Upper lobe of left lung (tissue), 4 donors: ENCODE results near the gene KCNQ2.

ENCODE experiments used
- POLR2A ChIP-seq, 4 donors: fragments of 450-650 bp; IDR thresholded peaks; one replicate each; pipeline ENCODE4 v1.5.1; 2016 to 2017; ENCODE audit warnings: antibody characterized with exemption in 4 of 4, mild to moderate bottlenecking in 2 of 4
- TF ChIP-seq, protein P1 (sequence below), 6 experiments: fragments of 450-650 bp in 4 of 6; fragments of 200-600 bp in 2 of 6; sonication (generic) in 2 of 6; IDR thresholded peaks; one replicate each; pipeline ENCODE4 v1.5.1; 2016 to 2019; ENCODE audit warnings: antibody characterized with exemption in 6 of 6

DNA sequence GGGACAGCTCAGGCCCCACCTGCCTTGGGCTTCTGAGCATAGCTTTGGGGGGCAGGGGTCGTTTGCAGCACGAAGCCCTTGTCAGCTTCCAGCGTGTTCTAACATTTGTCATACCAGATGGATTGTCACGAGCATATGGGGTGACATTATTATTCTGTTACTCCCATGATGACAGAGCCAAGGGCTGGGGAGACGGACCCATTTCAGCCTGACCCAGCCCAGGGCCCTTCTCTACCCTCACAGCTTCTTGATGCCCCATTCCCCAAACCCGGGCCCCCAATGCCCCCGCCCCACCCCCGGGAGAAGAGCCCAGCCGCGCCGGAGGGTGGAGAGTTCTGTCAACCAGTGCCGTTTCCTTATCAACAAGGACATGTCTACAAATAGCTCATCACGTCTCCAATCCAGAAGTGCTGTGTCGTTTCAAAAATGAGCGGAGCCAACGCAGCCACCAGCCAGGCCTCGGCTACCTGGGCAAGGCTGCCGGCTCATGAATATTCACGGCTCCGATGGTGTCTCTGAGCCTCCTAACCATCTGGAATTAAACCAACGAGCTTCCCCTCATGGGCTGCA is 101.8 kb downstream of the KCNQ2 start:
- no peak for TF ChIP-seq POLR2A (IDR thresholded peaks at IDR 0.05)
- TF ChIP-seq, protein P1, sequence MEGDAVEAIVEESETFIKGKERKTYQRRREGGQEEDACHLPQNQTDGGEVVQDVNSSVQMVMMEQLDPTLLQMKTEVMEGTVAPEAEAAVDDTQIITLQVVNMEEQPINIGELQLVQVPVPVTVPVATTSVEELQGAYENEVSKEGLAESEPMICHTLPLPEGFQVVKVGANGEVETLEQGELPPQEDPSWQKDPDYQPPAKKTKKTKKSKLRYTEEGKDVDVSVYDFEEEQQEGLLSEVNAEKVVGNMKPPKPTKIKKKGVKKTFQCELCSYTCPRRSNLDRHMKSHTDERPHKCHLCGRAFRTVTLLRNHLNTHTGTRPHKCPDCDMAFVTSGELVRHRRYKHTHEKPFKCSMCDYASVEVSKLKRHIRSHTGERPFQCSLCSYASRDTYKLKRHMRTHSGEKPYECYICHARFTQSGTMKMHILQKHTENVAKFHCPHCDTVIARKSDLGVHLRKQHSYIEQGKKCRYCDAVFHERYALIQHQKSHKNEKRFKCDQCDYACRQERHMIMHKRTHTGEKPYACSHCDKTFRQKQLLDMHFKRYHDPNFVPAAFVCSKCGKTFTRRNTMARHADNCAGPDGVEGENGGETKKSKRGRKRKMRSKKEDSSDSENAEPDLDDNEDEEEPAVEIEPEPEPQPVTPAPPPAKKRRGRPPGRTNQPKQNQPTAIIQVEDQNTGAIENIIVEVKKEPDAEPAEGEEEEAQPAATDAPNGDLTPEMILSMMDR (IDR thresholded peaks at IDR 0.05): no peak
